PC-3 (cell line): ENCODE results near the gene ATAD3B.
"Not testable (repeated sequence)": the region's sequence is repeated elsewhere in the genome, so short reads cannot be mapped to it uniquely, and the experiment has no call there.

ENCODE experiments used
- CTCF ChIP-seq: fragments of 300-600 bp; sonication (generic); conservative IDR thresholded peaks from 2 replicates; pipeline ENCODE4 v1.5.1; 2017; ENCODE audit warnings: antibody characterized with exemption, low read depth, mild to moderate bottlenecking, low read length
- EZH2 ChIP-seq: fragments of 300-600 bp; sonication (generic); IDR thresholded peaks from one replicate; pipeline ENCODE4 v1.6.1; 2017; ENCODE audit warnings: antibody characterized with exemption, mild to moderate bottlenecking, low read length; ENCODE audit not compliant: unreplicated experiment
- EZH2phosphoT487 ChIP-seq: fragments of 300-600 bp; sonication (generic); IDR thresholded peaks from 2 replicates; pipeline ENCODE4 v1.6.1; 2018; ENCODE audit warnings: mild to moderate bottlenecking, antibody characterized with exemption, low read length, borderline replicate concordance

GRCh38 chr1:1512425-1512824 lies 40.9 kb downstream of the ATAD3B start:
- not testable (repeated sequence) for TF ChIP-seq CTCF, EZH2phosphoT487, EZH2
